Sigmoid colon (tissue), 3 donors: ENCODE results near the gene DMRTA1.
"Not testable (repeated sequence)": the region's sequence is repeated elsewhere in the genome, so short reads cannot be mapped to it uniquely, and the experiment has no call there.

ENCODE experiments used
- POLR2A ChIP-seq, 2 donors: fragments of 450-650 bp; IDR thresholded peaks; one replicate each; pipeline ENCODE4 v1.6.1; 2016; ENCODE audit warnings: antibody characterized with exemption in 2 of 2, mild to moderate bottlenecking in 2 of 2, moderate library complexity in 2 of 2
- TF ChIP-seq, protein P1 (sequence below), 4 experiments: fragments of 450-650 bp in 3 of 4; fragments of 200-600 bp in 1 of 4; IDR thresholded peaks; one replicate each; pipeline ENCODE4 v1.5.1; 2016 to 2019; ENCODE audit warnings: antibody characterized with exemption in 4 of 4, mild to moderate bottlenecking in 3 of 4, moderate library complexity in 2 of 4

- TF ChIP-seq POLR2A (IDR thresholded peaks at IDR 0.05): not testable (repeated sequence)
- TF ChIP-seq, protein P1, sequence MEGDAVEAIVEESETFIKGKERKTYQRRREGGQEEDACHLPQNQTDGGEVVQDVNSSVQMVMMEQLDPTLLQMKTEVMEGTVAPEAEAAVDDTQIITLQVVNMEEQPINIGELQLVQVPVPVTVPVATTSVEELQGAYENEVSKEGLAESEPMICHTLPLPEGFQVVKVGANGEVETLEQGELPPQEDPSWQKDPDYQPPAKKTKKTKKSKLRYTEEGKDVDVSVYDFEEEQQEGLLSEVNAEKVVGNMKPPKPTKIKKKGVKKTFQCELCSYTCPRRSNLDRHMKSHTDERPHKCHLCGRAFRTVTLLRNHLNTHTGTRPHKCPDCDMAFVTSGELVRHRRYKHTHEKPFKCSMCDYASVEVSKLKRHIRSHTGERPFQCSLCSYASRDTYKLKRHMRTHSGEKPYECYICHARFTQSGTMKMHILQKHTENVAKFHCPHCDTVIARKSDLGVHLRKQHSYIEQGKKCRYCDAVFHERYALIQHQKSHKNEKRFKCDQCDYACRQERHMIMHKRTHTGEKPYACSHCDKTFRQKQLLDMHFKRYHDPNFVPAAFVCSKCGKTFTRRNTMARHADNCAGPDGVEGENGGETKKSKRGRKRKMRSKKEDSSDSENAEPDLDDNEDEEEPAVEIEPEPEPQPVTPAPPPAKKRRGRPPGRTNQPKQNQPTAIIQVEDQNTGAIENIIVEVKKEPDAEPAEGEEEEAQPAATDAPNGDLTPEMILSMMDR (IDR thresholded peaks at IDR 0.05): not testable (repeated sequence)
Measured at GRCh38 chr9:22496197-22496596, 49.6 kb downstream of the DMRTA1 start.
